Activated T-helper 1 cell treated with anti-CD3 and anti-CD28 coated beads, Interleukin-12 subunit alpha, Interleukin-12 subunit beta, Interleukin-2, Interleukin-4 antibody, amounts not matched to agents 30 ng/mL and 10 ng/mL and 1 ng/mL, durations not matched to agents 14 hours and 24 hours and 36 hours (primary cell): ENCODE data around the gene MS4A12. TPM values are rescaled to one million over a fixed set of nuclear protein-coding genes. Genes with fewer than 3 reads are reported as not detected.
"Not testable (repeated sequence)": the region's sequence is repeated elsewhere in the genome, so short reads cannot be mapped to it uniquely, and the experiment has no call there.

Source experiments
- DNase-seq: peaks from one replicate; pipeline ENCODE4 v3.0.0; 2021; ENCODE audit warnings: low spot score
- H3K27ac Mint-ChIP-seq: one replicate; pipeline ENCODE4 v1.8.0; 2021; ENCODE audit warnings: mild to moderate bottlenecking, mixed read lengths
- H3K27me3 Mint-ChIP-seq: one replicate; pipeline ENCODE4 v1.8.0; 2022; ENCODE audit warnings: mild to moderate bottlenecking, moderate library complexity, mixed read lengths; ENCODE audit not compliant: insufficient read depth
- H3K36me3 Mint-ChIP-seq: one replicate; pipeline ENCODE4 v1.8.0; 2021; ENCODE audit warnings: low read depth, mixed read lengths
- H3K4me1 Mint-ChIP-seq: one replicate; pipeline ENCODE4 v1.8.0; 2021; ENCODE audit warnings: low read depth, mixed read lengths
- H3K4me3 Mint-ChIP-seq: one replicate; pipeline ENCODE4 v1.8.0; 2021; ENCODE audit warnings: mild to moderate bottlenecking, moderate library complexity, mixed read lengths
- H3K9me3 Mint-ChIP-seq: one replicate; pipeline ENCODE4 v1.8.0; 2021; ENCODE audit warnings: mixed read lengths
- intact Hi-C: fragments of 100-400 bp; cut with micrococcal nuclease; formaldehyde crosslinking; loops from one replicate; pipeline ENCODE4 v1.15.1; 2024
- total RNA-seq: library from RNA; stranded (reverse); gene quantifications from 2 replicates; pipeline ENCODE4 v1.2.3, GENCODE V29; 2022

Gene MS4A12, protein sequence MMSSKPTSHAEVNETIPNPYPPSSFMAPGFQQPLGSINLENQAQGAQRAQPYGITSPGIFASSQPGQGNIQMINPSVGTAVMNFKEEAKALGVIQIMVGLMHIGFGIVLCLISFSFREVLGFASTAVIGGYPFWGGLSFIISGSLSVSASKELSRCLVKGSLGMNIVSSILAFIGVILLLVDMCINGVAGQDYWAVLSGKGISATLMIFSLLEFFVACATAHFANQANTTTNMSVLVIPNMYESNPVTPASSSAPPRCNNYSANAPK
- not detected in 2 replicates for total RNA-seq

DNA sequence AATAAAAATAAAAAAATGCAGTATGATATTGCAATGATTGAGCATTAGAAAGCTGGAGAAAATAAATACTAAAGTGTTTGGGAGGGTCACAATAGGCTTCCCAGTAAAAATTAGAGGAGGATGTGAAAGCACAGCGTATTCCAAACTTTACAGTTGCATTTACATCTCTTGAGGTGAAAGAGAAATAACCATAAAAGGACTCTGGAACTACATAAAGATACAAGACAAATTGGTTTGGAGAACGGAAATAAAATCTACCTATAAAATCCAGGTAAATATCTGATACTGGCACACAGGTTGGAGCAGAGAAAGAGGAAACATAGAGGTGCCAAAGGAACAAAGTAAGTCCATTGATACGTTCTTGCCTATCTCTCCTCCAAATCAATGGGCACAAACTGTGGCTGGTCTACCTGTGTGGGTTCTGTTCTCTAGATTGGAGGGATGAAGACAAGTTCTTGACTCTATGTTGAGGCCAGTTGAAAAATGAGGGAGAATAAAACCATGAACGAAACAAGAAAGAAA is at the start of gene MS4A12:
Gene MS4A12 (plus strand): TSS at position 291 of the 522 bp plus-strand sequence. CDS start 4,541 bp downstream, outside the sequence.
- H3K4me1 Mint-ChIP-seq = no peaks in the 10 kb centered on the region
- no peak within 1 kb of the TSS for H3K27ac Mint-ChIP-seq
- DNase-seq = no peak
- no peak within 1 kb of the TSS for H3K4me3 Mint-ChIP-seq
- peaks cover 14% of the 10 kb centered on the region for H3K27me3 Mint-ChIP-seq
- intact Hi-C loops = no loop called here
- no peaks in the 10 kb centered on the region for H3K36me3 Mint-ChIP-seq
- H3K9me3 Mint-ChIP-seq = no peaks in the 10 kb centered on the region

DNA sequence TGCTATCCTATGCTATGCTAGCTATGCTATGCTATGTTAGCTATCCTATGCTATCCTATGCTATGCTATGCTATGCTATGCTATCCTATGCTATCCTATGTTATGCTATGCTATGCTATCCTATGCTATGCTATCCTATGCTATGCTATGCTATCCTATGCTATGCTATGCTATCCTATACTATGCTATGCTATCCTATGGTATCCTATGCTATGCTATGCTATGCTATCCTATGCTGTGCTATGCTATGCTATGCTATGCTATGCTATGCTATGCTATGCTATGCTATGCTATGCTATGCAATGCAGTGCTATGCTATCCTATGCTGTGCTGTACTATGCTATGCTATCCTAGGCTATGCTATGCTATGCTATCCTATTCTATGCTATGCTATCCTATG is 45.5 kb upstream of the MS4A12 start:
- intact Hi-C loops = no loop called here
- no peaks in the 10 kb centered on the region for H3K9me3 Mint-ChIP-seq

DNA sequence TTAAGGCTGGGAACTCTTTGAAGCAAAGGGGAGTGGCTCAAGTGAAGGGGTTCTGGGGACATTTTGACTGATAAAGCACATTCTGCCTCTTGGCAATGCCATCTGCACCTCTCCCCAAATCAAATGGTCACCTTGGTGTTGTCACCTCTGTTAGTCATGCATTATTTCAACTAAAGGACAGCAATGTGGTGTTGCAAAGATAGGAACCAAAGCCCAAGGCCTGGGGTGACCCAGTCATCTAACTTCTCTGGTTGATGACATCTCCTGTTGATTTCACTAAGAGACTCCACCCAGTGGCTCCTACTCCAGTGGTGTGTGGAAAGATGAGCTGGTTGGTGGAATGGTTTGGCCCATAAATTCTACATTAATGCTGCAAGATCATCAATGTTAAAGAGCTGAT is 44.7 kb upstream of the MS4A12 start:
- Mint-ChIP-seq H3K9me3 (no peaks in the 10 kb centered on the region), H3K36me3 (no peaks in the 10 kb centered on the region), H3K27ac (no peak overlapping the region), H3K4me3 (no peak overlapping the region), H3K27me3 (no peaks in the 10 kb centered on the region), H3K4me1 (peaks cover 17% of the 10 kb centered on the region)
- DNase-seq = no peak
- intact Hi-C loops = no loop called here

More for the DNA sequence above, 45.5 kb upstream of the MS4A12 start:
- Mint-ChIP-seq H3K36me3 (no peaks in the 10 kb centered on the region), H3K4me1 (peaks cover 17% of the 10 kb centered on the region), H3K27me3 (no peaks in the 10 kb centered on the region), H3K4me3 (no peak overlapping the region), H3K27ac (no peak overlapping the region)
- DNase-seq = no peak

DNA sequence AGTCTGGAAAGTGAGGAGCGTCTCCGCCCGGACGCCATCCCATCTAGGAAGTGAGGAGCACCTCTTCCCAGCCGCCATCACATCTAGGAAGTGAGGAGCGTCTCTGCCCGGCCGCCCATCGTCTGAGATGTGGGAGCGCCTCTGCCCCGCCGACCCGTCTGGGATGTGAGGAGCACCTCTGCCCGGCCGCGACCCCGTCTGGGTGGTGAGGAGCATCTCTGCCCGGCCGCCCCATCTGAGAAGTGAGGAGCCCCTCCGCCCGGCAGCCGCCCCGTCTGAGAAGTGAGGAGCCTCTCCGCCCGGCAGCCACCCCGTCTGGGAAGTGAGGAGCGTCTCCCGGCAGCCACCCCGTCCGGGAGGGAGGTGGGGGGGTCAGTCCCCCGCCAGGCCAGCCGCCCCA is 41.4 kb upstream of the MS4A12 start:
- H3K27me3 Mint-ChIP-seq, H3K36me3 Mint-ChIP-seq, H3K9me3 Mint-ChIP-seq, H3K4me3 Mint-ChIP-seq, DNase-seq, H3K27ac Mint-ChIP-seq, intact Hi-C loops: not testable (repeated sequence)
- H3K4me1 Mint-ChIP-seq = peaks cover 11% of the 10 kb centered on the region

DNA sequence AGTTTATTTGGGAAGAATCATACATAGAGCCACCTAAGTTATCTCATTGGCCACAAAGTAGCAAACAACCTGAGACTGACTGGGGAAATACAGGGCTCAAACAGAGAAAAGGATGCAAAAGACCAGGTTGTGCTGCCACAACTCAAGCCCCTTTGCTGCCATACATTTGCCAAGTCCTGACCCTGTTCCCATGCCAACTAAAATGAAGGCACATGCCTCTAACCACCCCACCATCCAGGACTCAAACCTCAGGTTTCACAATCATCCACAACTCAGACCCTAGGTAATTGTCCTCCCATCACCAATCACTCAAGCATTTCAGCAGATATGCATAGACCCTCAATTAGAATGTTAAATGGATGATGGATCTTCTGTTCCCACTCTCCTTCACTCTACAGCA is 38.4 kb upstream of the MS4A12 start:
- intact Hi-C loops = no loop called here
- DNase-seq = no peak

DNA sequence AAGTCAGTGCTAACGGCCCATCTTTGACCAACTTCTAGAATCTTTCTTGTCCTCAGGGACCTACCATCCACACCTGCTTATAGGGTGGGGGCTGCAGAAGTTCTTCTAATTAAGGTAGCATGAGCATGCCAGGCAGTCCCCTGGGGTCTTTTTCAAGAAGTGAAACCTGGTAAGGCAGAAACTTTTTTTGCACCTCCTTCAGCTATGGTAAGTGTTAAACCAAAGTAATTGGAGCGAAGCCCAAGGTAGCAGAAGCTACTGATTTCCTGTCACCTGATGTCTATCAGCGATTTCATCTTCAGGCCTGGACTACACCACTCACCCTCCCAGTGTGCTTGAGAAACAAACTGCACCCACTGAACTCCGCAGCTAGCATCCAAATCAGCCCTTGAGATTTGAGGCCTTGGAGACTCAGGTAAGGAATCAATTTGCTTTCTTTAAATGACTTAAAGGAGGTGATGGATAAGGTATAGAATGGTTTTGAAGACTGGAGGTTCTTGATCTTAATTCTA is 37.0 kb upstream of the MS4A12 start, which contains the start of gene MS4A1:
Gene MS4A1 (plus strand): TSS at position 317 of the 512 bp plus-strand sequence. CDS start 6,528 bp downstream, outside the sequence.
- Mint-ChIP-seq H3K9me3 (no peaks in the 10 kb centered on the region), H3K4me1 (no peaks in the 10 kb centered on the region), H3K4me3 (no peak within 1 kb of the TSS), H3K27ac (no peak within 1 kb of the TSS), H3K27me3 (peaks cover 9% of the 10 kb centered on the region), H3K36me3 (no peaks in the 10 kb centered on the region)
- no peak for DNase-seq
- intact Hi-C loops = no loop called here

More for the DNA sequence above, 38.4 kb upstream of the MS4A12 start:
- Mint-ChIP-seq H3K36me3 (no peaks in the 10 kb centered on the region), H3K4me1 (no peaks in the 10 kb centered on the region), H3K27ac (no peak overlapping the region), H3K27me3 (peaks cover 9% of the 10 kb centered on the region), H3K9me3 (no peaks in the 10 kb centered on the region), H3K4me3 (no peak overlapping the region)

DNA sequence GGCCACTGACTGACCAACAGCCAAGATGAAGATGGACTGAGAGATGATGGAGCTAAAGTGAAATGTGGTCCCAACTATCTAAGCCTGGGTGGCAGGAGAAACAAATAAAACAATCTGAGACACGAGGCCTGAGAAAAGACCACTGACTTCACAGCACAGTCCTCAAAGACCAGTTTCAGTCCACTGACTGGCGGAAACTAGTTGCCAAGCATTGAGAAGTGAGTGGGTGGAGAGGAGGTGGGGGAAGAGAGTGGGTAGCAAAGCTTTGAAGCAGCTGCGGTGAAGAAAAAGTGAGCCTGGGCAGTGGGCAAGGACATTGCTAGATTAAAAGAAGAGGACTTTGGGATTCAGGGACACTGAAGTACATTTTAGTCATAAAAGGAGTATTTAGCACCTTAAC is 35.0 kb upstream of the MS4A12 start:
- no peaks in the 10 kb centered on the region for H3K4me1 Mint-ChIP-seq
- DNase-seq = no peak
- no peaks in the 10 kb centered on the region for H3K9me3 Mint-ChIP-seq
- no peak overlapping the region for H3K4me3 Mint-ChIP-seq
- intact Hi-C loops = no loop called here
- no peak overlapping the region for H3K27ac Mint-ChIP-seq
- H3K36me3 Mint-ChIP-seq = no peaks in the 10 kb centered on the region
- H3K27me3 Mint-ChIP-seq = peaks cover 12% of the 10 kb centered on the region

DNA sequence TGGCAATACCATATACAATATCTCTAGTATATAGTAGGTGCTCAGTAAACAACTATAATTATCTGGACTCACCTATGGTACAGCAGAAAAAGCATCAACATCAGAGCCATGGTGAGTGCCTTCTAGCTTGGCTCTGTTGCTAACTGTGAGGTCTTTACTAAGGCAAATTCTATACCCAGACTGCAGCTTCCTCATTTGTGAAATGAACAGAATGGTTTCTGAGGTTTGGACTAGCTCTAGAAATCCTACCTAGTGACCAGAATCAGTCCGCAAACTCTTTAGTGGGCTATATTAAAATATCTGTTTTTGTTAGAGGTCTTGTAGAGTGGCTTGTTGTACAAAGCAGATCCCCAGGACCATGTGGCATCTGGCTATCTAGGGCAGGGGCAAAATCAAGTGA is 33.2 kb upstream of the MS4A12 start:
- no peaks in the 10 kb centered on the region for H3K4me1 Mint-ChIP-seq
- H3K4me3 Mint-ChIP-seq = no peak overlapping the region
- peaks cover 12% of the 10 kb centered on the region for H3K27me3 Mint-ChIP-seq
- H3K27ac Mint-ChIP-seq = no peak overlapping the region
- DNase-seq = no peak
- no peaks in the 10 kb centered on the region for H3K9me3 Mint-ChIP-seq
- H3K36me3 Mint-ChIP-seq = no peaks in the 10 kb centered on the region
- intact Hi-C loops = no loop called here

DNA sequence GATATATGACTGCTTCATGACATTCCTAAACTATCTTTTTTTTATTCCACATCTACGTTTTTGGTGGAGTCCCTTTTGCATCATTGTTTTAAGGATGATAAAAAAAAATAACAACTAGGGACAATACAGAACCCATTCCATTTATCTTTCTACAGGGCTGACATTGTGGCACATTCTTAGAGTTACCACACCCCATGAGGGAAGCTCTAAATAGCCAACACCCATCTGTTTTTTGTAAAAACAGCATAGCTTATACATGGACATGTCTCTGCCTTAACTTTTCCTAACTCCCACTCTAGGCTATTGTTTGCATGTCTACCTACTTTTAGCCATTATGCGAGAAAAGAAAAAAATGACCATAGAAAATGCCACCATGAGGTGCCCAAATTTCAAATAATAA is 23.7 kb upstream of the MS4A12 start:
- intact Hi-C loops = no loop called here
- peaks cover 15% of the 10 kb centered on the region for H3K27me3 Mint-ChIP-seq
- no peak overlapping the region for H3K4me3 Mint-ChIP-seq
- no peaks in the 10 kb centered on the region for H3K36me3 Mint-ChIP-seq
- no peaks in the 10 kb centered on the region for H3K4me1 Mint-ChIP-seq
- DNase-seq = no peak
- H3K9me3 Mint-ChIP-seq = no peaks in the 10 kb centered on the region
- H3K27ac Mint-ChIP-seq = no peak overlapping the region

DNA sequence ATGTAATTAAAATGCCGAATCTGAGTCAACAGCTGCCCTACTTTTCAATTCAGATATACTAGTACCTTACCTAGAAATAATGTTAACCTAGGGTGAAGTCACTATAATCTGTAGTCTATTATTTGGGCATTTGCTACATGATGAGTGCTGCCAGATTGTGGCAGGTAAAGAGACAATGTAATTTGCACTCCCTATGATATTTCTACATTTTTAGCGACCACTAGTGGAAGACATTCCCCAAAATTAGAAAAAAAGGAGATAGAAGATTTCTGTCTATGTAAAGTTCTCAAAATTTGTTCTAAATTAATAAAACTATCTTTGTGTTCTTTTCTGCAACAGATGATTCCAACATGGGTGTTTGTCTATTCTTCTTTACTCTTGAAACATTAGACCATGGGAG is 22.9 kb upstream of the MS4A12 start:
- Mint-ChIP-seq H3K4me3 (no peak overlapping the region), H3K27ac (no peak overlapping the region), H3K4me1 (no peaks in the 10 kb centered on the region), H3K27me3 (peaks cover 15% of the 10 kb centered on the region), H3K36me3 (no peaks in the 10 kb centered on the region), H3K9me3 (no peaks in the 10 kb centered on the region)
- DNase-seq = no peak
- intact Hi-C loops = no loop called here

DNA sequence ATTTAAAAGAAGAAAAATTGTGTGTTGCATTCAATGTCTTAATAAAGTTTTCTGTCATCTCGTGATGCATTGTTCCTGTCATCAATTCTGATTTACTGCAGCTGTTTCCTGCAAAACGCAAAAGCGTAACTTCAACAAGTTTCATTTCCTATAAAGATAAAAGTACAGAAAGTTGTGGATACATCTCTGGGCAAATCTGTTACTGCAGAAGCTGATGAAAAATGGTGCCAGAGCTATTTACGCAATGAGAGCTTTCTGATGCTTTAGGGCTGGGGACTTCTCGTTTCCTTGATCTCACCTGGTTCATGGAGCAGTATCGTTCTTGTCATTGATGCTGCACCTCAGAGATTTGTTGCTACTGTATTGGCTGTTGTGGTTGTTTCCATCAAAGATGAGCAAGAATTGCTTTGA is 15.5 kb upstream of the MS4A12 start:
- Mint-ChIP-seq H3K36me3 (no peaks in the 10 kb centered on the region), H3K27ac (no peak overlapping the region), H3K27me3 (peaks cover 11% of the 10 kb centered on the region), H3K4me1 (no peaks in the 10 kb centered on the region), H3K9me3 (no peaks in the 10 kb centered on the region), H3K4me3 (no peak overlapping the region)
- intact Hi-C loops = no loop called here
- no peak for DNase-seq

DNA sequence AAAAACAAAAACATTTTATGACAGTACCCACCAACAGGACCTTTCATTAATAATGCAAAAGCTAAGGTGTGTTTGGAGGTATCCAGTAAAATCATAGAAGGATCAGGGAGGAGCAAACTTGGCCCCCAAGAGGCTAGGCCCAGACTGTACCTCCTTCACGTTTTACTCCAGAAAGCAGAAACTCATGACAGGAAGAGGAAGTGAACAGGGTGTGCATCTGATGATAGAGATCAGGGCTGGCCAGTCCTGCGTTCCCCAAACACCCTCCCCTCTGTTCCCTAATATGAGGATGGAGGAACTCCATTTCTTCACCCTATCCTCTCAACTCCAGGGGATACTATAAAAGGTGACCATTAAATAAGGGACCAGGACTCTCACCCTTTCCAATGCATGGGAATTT is 10.2 kb upstream of the MS4A12 start:
- H3K27me3 Mint-ChIP-seq = peaks cover 7% of the 10 kb centered on the region

DNA sequence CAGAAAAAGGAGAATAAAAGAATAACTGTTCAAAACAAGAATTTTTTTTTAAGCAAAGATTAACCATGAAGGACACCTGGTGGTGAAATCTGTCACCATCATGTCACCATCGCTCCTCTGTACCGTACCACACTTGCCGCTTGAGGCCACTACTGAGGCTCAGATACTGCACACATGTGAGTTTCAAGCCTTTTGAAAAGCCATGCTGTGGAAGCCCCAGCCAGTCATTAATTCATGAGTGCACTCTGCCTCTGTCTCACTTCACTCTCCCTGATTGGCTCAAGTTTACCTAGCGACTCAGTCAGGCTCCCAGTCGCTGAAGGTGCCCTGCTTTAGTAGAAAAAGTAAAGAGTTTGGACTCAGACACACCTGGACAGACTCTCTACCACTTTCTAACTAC is 6.6 kb upstream of the MS4A12 start:
- Mint-ChIP-seq H3K27me3 (peaks cover 8% of the 10 kb centered on the region), H3K4me1 (no peaks in the 10 kb centered on the region), H3K36me3 (no peaks in the 10 kb centered on the region), H3K4me3 (no peak overlapping the region), H3K9me3 (no peaks in the 10 kb centered on the region), H3K27ac (no peak overlapping the region)
- intact Hi-C loops = loop anchor here (1.0 kb wide), 1 partner anchor 123 kb away; no protein-coding TSS in a partner anchor
- DNase-seq = no peak

More for the DNA sequence above, 10.2 kb upstream of the MS4A12 start:
- Mint-ChIP-seq H3K36me3 (no peaks in the 10 kb centered on the region), H3K27ac (no peak overlapping the region), H3K4me1 (no peaks in the 10 kb centered on the region), H3K9me3 (no peaks in the 10 kb centered on the region), H3K4me3 (no peak overlapping the region)
- intact Hi-C loops = no loop called here
- no peak for DNase-seq
